HepG2 (cell line): ENCODE results near the gene ARL8A. TPM values are rescaled to one million over a fixed set of nuclear protein-coding genes. Genes with fewer than 3 reads are reported as not detected.

ENCODE experiments used
- ATAC-seq: fragments of 200-7000 bp; cut with Tn5 transposase; 3 replicates; pipeline ENCODE4 v1.9.1; 2020; ENCODE audit warnings: mild to moderate bottlenecking, moderate library complexity
- BruUV-seq: library from RNA; stranded (reverse); fragments of 400-500 nt; replicated peaks from 2 replicates; lab custom pipeline; 2021; lab: Mats Ljungman, UMichigan
- CTCF ChIA-PET: fragments of 300-600 bp; formaldehyde crosslinking; extraction: SDS; loops from one replicate; lab custom pipeline; 2021; ENCODE audit warnings: low total read pairs, inconsistent platforms, low intra/inter-chr PET ratio; lab: Yijun Ruan, JAX
- POLR2A ChIA-PET: fragments of 350-600 bp; sonication (Branson Sonifier 250); formaldehyde crosslinking; loops from one replicate; lab custom pipeline; 2020; ENCODE audit warnings: antibody characterized with exemption, inconsistent platforms; lab: Yijun Ruan, JAX
- DNase-seq: peaks from one replicate; pipeline ENCODE4 v3.0.0-alpha.2; 2015; ENCODE audit warnings: low spot score
- FAIRE-seq: peaks from 3 replicates; lab custom pipeline; 2011; peaks lifted over from hg19 to GRCh38; lab: Jason Lieb, UNC
- H2AFZ ChIP-seq: one replicate; pipeline ENCODE4 v1.6.1; 2011; ENCODE audit warnings: low read length, inconsistent platforms
- H3K27ac ChIP-seq: fragments of 300-600 bp; 3 replicates; pipeline ENCODE4 v1.8.0; 2011; ENCODE audit warnings: mixed run types, mild to moderate bottlenecking, mixed read lengths, low read length, inconsistent platforms; ENCODE audit not compliant: insufficient read depth; ENCODE audit errors: extremely low read length
- H3K27me3 ChIP-seq, 2 experiments: fragments of 200-600 bp in 1 of 2; 2 replicates in 1 of 2; 3 replicates in 1 of 2; pipeline versions ENCODE4 v1.6.0 to v1.8.0; 2011; ENCODE audit warnings: low read length in 2 of 2, mild to moderate bottlenecking in 2 of 2, moderate library complexity in 2 of 2, inconsistent platforms in 1 of 2; ENCODE audit not compliant: insufficient read depth in 2 of 2, control insufficient read depth in 1 of 2
- H3K36me3 ChIP-seq, 2 experiments: fragments of 200-600 bp in 1 of 2; replicated peaks in 1 of 2; 2 replicates in 1 of 2; 3 replicates in 1 of 2; pipeline versions ENCODE4 v1.5.1 to v1.8.0; 2011; ENCODE audit warnings: low read length in 2 of 2, inconsistent platforms in 1 of 2; ENCODE audit not compliant: insufficient read depth in 2 of 2, control insufficient read depth in 1 of 2
- H3K4me1 ChIP-seq: 2 replicates; pipeline ENCODE4 v1.5.1; 2012; ENCODE audit warnings: low read length, inconsistent platforms; ENCODE audit not compliant: insufficient read depth
- H3K4me2 ChIP-seq: 2 replicates; pipeline ENCODE4 v1.6.0; 2011; ENCODE audit warnings: low read depth, low read length, inconsistent platforms
- H3K4me3 ChIP-seq, 3 experiments: fragments of 200-600 bp in 1 of 3; sonication (generic), shearing (Covaris generic) in 1 of 3; replicated peaks in 1 of 3; 2 replicates each; pipeline ENCODE4 v1.5.1; 2011 to 2016; ENCODE audit warnings: low read length in 3 of 3, inconsistent platforms in 2 of 3, low read depth in 2 of 3, mild to moderate bottlenecking in 2 of 3, control low read depth in 1 of 3, mixed read lengths in 1 of 3; ENCODE audit not compliant: insufficient read depth in 1 of 3
- H3K79me2 ChIP-seq: one replicate; pipeline ENCODE4 v1.6.1; 2011; ENCODE audit warnings: low read length, inconsistent platforms; ENCODE audit not compliant: insufficient read depth
- H3K9ac ChIP-seq: 2 replicates; pipeline ENCODE4 v1.6.0; 2011; ENCODE audit warnings: mild to moderate bottlenecking, low read depth, low read length, inconsistent platforms; ENCODE audit not compliant: insufficient read depth
- H3K9me3 ChIP-seq: 2 replicates; pipeline ENCODE4 v1.5.1; 2012; ENCODE audit warnings: mild to moderate bottlenecking, low read length
- H4K20me1 ChIP-seq: 2 replicates; pipeline ENCODE4 v1.6.0; 2011; ENCODE audit warnings: inconsistent platforms, mild to moderate bottlenecking, low read length, moderate library complexity; ENCODE audit not compliant: insufficient read depth
- ATRX ChIP-seq: sonication (generic); formaldehyde crosslinking; IDR thresholded peaks from 2 replicates; pipeline ENCODE4 v1.4.0; 2020; ENCODE audit warnings: missing genetic modification reagents, borderline replicate concordance
- JDP2 ChIP-seq: sonication (generic); formaldehyde crosslinking; IDR thresholded peaks from 2 replicates; pipeline ENCODE4 v1.8.1; 2022; ENCODE audit warnings: missing genetic modification reagents, borderline replicate concordance
- PLRG1 ChIP-seq: fragments of 450-650 bp; conservative IDR thresholded peaks from 2 replicates; pipeline ENCODE4 v1.6.1; 2016
- RFX5 ChIP-seq: IDR thresholded peaks from 2 replicates; pipeline ENCODE4 v1.6.1; 2011; ENCODE audit warnings: low read depth, low read length, improper control_type of control experiment
- ZBTB3 ChIP-seq: sonication (generic); formaldehyde crosslinking; IDR thresholded peaks from 2 replicates; pipeline ENCODE4 v1.4.0; 2020; ENCODE audit warnings: low read depth, mild to moderate bottlenecking, moderate library complexity, missing genetic modification reagents, borderline replicate concordance
- WGBS: methylation state at CpG from one replicate; pipeline ENCODE4 v1.1.6; 2017; ENCODE audit warnings: low lambda C conversion rate; 5-methylcytosine and 5-hydroxymethylcytosine counted together
- in situ Hi-C: cut with HindIII; loops from 2 replicates; pipeline ENCODE4 v1.10.0; 2017; ENCODE audit warnings: low pct_unique_long_range_greater_than_20kb; ENCODE audit not compliant: extremely low pct_ligation_motif_present
- intact Hi-C: fragments of 100-400 bp; cut with micrococcal nuclease; formaldehyde crosslinking; loops from one replicate; pipeline ENCODE4 v1.10.0; 2022; ENCODE audit not compliant: unreplicated experiment
- polyA plus RNA-seq, 8 experiments: library from polyadenylated mRNA; depleted of rRNA in 3 of 8; stranded (reverse) in 7 of 8; unstranded in 1 of 8; fragments of >200 nt; fragmentation: Illumina TruSeq in 4 of 8; extraction: Trizol in 4 of 8; gene quantifications; 2 replicates each; pipeline versions ENCODE4 v1.2.1 to v1.2.3, GENCODE V29; 2011 to 2016; ENCODE audit warnings: low read depth in 4 of 8, missing spikeins in 1 of 8, mixed read lengths in 1 of 8; ENCODE audit not compliant: insufficient read depth in 1 of 8
- total RNA-seq, 5 experiments: library from RNA; depleted of rRNA; stranded (reverse); fragments of >200 nt; fragmentation: Illumina TruSeq; extraction: Trizol; gene quantifications; 2 replicates each; pipeline ENCODE4 v1.2.3, GENCODE V29; 2016; ENCODE audit warnings: low read depth in 1 of 5
- TF ChIP-seq, protein P1 (sequence below): sonication (generic); formaldehyde crosslinking; IDR thresholded peaks from 2 replicates; pipeline ENCODE4 v1.8.0; 2022; ENCODE audit warnings: missing genetic modification reagents, mild to moderate bottlenecking, borderline replicate concordance
- TF ChIP-seq, protein P2 (sequence below): sonication (generic); formaldehyde crosslinking; IDR thresholded peaks from 2 replicates; pipeline ENCODE4 v1.5.0; 2020; ENCODE audit warnings: missing genetic modification reagents
- TF ChIP-seq, protein P3 (sequence below): sonication (generic); formaldehyde crosslinking; IDR thresholded peaks from 2 replicates; pipeline ENCODE4 v1.5.1; 2020; ENCODE audit warnings: mild to moderate bottlenecking, missing genetic modification reagents

Gene ARL8A
- total and polyA plus RNA-seq, 2 of the 13 experiments (the other 11 are each of a cell fraction or from before 2014, with no cell fraction given), result 2.7 to 23.4 TPM

GRCh38 chr1:202168861-202169260 lies 24.3 kb upstream of the ARL8A start:
- Histone ChIP-seq H3K27ac (no peak overlapping the region), H3K4me3 (no peak overlapping the region), H3K4me2 (no peak overlapping the region), H3K9me3 (no peaks in the 10 kb centered on the region), H3K79me2 (no peaks in the 10 kb centered on the region), H4K20me1 (no peaks in the 10 kb centered on the region), H3K36me3 (no peaks in the 10 kb centered on the region), H3K9ac (no peak overlapping the region), H2AFZ (no peak overlapping the region), H3K4me1 (no peaks in the 10 kb centered on the region), H3K27me3 (peaks cover 4 to 32% of the 10 kb centered on the region in 2 experiments; a peak in 4 of 5 replicates)
- in situ Hi-C loops, result no loop called here
- no peak for FAIRE-seq
- BruUV-seq, result no TSS peak
- DNase-seq, result no peak
- ATAC-seq, result no peak
- intact Hi-C loops, result no loop called here
- TF ChIP-seq ATRX (CRISPR knock-in tag) (no peak), JDP2 (CRISPR knock-in tag) (no peak), PLRG1 (no peak), ZBTB3 (CRISPR knock-in tag) (no peak), RFX5 (no peak)
- TF ChIP-seq, protein P1, sequence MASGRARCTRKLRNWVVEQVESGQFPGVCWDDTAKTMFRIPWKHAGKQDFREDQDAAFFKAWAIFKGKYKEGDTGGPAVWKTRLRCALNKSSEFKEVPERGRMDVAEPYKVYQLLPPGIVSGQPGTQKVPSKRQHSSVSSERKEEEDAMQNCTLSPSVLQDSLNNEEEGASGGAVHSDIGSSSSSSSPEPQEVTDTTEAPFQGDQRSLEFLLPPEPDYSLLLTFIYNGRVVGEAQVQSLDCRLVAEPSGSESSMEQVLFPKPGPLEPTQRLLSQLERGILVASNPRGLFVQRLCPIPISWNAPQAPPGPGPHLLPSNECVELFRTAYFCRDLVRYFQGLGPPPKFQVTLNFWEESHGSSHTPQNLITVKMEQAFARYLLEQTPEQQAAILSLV, result no peak
- TF ChIP-seq, protein P2, sequence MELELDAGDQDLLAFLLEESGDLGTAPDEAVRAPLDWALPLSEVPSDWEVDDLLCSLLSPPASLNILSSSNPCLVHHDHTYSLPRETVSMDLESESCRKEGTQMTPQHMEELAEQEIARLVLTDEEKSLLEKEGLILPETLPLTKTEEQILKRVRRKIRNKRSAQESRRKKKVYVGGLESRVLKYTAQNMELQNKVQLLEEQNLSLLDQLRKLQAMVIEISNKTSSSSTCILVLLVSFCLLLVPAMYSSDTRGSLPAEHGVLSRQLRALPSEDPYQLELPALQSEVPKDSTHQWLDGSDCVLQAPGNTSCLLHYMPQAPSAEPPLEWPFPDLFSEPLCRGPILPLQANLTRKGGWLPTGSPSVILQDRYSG (CRISPR knock-in tag), result no peak
- TF ChIP-seq, protein P3, sequence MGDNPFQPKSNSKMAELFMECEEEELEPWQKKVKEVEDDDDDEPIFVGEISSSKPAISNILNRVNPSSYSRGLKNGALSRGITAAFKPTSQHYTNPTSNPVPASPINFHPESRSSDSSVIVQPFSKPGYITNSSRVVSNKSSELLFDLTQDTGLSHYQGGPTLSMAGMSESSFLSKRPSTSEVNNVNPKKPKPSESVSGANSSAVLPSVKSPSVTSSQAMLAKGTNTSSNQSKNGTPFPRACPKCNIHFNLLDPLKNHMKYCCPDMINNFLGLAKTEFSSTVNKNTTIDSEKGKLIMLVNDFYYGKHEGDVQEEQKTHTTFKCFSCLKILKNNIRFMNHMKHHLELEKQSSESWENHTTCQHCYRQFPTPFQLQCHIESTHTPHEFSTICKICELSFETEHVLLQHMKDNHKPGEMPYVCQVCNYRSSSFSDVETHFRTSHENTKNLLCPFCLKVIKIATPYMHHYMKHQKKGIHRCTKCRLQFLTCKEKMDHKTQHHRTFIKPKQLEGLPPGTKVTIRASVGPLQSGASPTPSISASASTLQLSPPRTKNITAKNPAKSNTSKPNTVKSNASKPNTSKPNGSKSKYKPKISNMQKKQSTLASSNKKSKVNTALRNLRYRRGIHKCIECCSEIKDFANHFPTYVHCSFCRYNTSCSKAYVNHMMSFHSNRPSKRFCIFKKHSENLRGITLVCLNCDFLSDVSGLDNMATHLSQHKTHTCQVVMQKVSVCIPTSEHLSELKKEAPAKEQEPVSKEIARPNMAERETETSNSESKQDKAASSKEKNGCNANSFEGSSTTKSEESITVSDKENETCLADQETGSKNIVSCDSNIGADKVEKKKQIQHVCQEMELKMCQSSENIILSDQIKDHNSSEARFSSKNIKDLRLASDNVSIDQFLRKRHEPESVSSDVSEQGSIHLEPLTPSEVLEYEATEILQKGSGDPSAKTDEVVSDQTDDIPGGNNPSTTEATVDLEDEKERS (CRISPR knock-in tag), result no peak
- ChIA-PET CTCF (no interaction called here), POLR2A (no interaction called here)
- 17% methylated on average over 5 of the region's 7 CpGs for WGBS
